Adipose tissue (tissue), 3 donors: ENCODE measurements around the gene SRSF1. TPM values are rescaled to one million over a fixed set of nuclear protein-coding genes. Genes with fewer than 3 reads are reported as not detected.

Experiments
- H3K27ac ChIP-seq: one replicate; pipeline ENCODE4 v1.5.1; 2013; ENCODE audit warnings: low read depth, low read length
- WGBS, 3 donors: extraction: QIAGEN DNeasy Blood & Tissue Kit; methylation state at CpG; one replicate each; pipeline ENCODE4 v1.1.7; 2013; 5-methylcytosine and 5-hydroxymethylcytosine counted together
- polyA plus RNA-seq, 3 donors: library from polyadenylated mRNA; stranded (reverse); fragments of 200-250 nt; gene quantifications; one replicate each; pipeline ENCODE4 v1.2.3, GENCODE V29; 2013
- donor health status: healthy with polysubstance abuse.
- donor health status: Bipolar disorder and iron deficiency.
- donor health status: healthy.

SRSF1 gene
- polyA plus RNA-seq, 3 donors = 43.4 to 130 (median 111) TPM

- 1 to 2% (median 1%) methylated on average over 25 to 78 of the region's 85 CpGs for WGBS, 3 donors
- H3K27ac ChIP-seq = peak overlapping the region; percentile 57
Observed at GRCh38 chr17:57954397-57955182, 52.5 kb downstream of the SRSF1 start.

GRCh38 chr17:57953705-57954396 is 53.2 kb downstream of the SRSF1 start:
- no peak overlapping the region for H3K27ac ChIP-seq
- 66 to 79% (median 71%) methylated on average over 13 of the region's 13 CpGs for WGBS, 3 donors

Other genes with a start within 250 kb of the SRSF1 start
- 10 to 100 TPM; 20.9 to 36.6 (median 25.7) TPM for gene MRPS23, start 157.2 kb downstream of the SRSF1 start, polyA plus RNA-seq
- gene CUEDC1, start 51.8 kb downstream of the SRSF1 start, polyA plus RNA-seq = 10 to 100 TPM; 14.6 to 46.2 (median 23.0) TPM
- gene VEZF1, start 19.0 kb downstream of the SRSF1 start, polyA plus RNA-seq = 10 to 100 TPM; 18.2 to 23.9 (median 20.8) TPM
- 10 to 100 TPM; 11.1 to 39.3 (median 16.7) TPM for gene DYNLL2, start 76.2 kb upstream of the SRSF1 start, polyA plus RNA-seq
- gene OR4D1, start 141.1 kb upstream of the SRSF1 start, polyA plus RNA-seq = under 1 TPM in 2 of 3 donors, not detected in 1; 0.01 to 0.11 TPM
- gene OR4D2, start 159.7 kb upstream of the SRSF1 start, polyA plus RNA-seq = not detected
- gene EPX, start 185.5 kb upstream of the SRSF1 start, polyA plus RNA-seq = not detected
- gene MKS1, start 212.0 kb upstream of the SRSF1 start, polyA plus RNA-seq = 1 to 10 TPM; 7.0 to 8.9 (median 8.2) TPM
- 1 to 10 TPM in 1 of 3 donors, under 1 TPM in 1, not detected in 1; 0.07 to 1.3 TPM for gene LPO, start 231.3 kb upstream of the SRSF1 start, polyA plus RNA-seq